ENCODE measurements around the gene GGA1. TPM values are rescaled to one million over a fixed set of nuclear protein-coding genes. Genes with fewer than 3 reads are reported as not detected.

GGA1 gene
- total and polyA plus RNA-seq, 9 of the 15 experiments (the other 6 are each of a cell fraction or from before 2014, with no cell fraction given), result 1.5 to 69.5 (median 31.6) TPM

DNA sequence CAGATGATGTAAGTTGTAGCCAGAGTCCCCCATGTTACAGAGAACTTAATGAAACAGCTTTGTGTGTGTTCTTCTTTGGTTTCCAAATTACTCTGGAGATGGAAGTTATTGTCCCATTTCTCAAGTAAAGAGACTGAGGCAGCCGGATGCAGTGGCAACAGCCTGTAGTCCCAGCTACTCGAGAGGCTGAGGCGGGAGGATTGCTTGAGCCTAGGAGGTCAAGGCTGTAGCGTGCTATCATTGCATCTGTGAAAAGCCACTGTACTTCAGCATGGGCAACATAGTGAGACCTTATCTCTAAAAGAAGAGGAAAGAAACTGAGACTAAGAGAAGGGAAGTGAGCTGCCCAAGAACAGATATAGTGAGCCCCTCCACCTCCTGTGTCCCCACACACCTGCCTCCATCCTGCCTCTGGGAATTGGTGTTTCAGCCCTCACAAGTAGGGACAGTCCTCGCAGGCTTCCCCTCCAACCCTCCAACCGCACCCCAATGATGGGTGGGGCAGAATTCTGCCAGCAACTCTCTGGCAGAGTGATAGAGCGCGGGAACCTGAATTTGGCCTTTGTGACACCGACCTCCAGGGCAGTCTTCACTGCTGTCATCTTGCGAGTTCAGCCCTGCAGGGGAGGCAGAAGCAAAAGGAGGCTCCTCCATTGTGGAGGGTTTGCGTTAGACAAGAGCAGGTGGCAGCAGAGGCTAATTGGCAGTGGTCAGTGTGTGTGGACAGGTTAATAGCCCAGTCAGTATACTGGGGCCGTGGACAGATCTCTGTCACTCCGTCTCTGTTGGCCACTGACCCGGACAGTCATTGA is 51.5 kb downstream of the GGA1 start (continued):
- TF ChIP-seq CXXC5 (CRISPR knock-in tag; IDR thresholded peaks at IDR 0.05), result no peak
- TF ChIP-seq NFIC (IDR thresholded peaks at IDR 0.05), result no peak

DNA sequence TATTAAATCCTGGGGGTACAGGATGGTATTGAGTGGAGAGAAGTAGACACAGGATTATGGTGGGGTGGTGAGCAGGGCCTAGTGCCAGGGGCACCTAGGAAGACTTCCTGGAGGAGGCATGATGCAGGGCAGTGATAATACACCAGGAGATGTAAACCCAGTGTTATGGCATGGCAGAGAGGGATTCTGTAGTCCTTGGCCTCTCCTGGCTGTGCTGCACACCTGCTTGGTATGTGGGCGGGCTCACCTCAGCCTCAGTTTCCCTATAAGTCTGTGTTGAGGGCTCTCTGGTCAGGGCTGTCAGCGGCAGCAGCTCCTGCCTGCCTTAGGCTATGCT is 52.0 kb downstream of the GGA1 start:
- intact Hi-C loops (cut with micrococcal nuclease) (loop anchor here (1.0 kb wide), 1 partner anchor 21 kb away; no protein-coding TSS in a partner anchor), in situ Hi-C loops (cut with MboI) (no loop called here)
- Histone ChIP-seq H4K20me1 (replicated peaks; ENCODE audit: control insufficient read depth, insufficient read depth, low read length) (peaks cover 17% of the 10 kb centered on the region), H2AFZ (ENCODE audit: low read depth, low read length) (no peak overlapping the region), H3K36me3 (ENCODE audit: control insufficient read depth, insufficient read depth, low read length) (peaks cover 46% of the 10 kb centered on the region; the same call in 2 of the 3 replicates), H3K4me1 (replicated peaks in 1 of 2; ENCODE audit: control insufficient read depth in 2 of 2, insufficient read depth in 2 of 2, low read length in 2 of 2) (peaks cover 20 to 31% of the 10 kb centered on the region in 2 experiments), H3K4me3 (peak overlapping the region; percentile 63), H3K9me1 (ENCODE audit: control insufficient read depth, insufficient read depth, low read length) (peaks cover 4% of the 10 kb centered on the region), H3K9me3 (replicated peaks; ENCODE audit: control insufficient read depth, insufficient read depth, low read depth, low read length) (no peaks in the 10 kb centered on the region), H3K79me2 (ENCODE audit: control insufficient read depth, insufficient read depth, low read length) (peaks cover 69% of the 10 kb centered on the region), H3K27me3 (ENCODE audit: control insufficient read depth in 2 of 2, insufficient read depth in 2 of 2, low read length in 2 of 2) (no peaks in the 10 kb centered on the region), H3K9ac (ENCODE audit: insufficient read depth in 1 of 2, low read depth in 2 of 2, low read length in 2 of 2) (peak overlapping the region; percentile 71 to 86; a peak in 3 of 4 replicates), H3K4me2 (ENCODE audit: insufficient read depth, low read length) (peak overlapping the region; percentile 92), H3K27ac (ENCODE audit: extremely low read depth, low read depth, low read length) (peak overlapping the region; percentile 66; the same call in 2 of the 3 replicates)
- no TSS peak for BruUV-seq (replicated peaks)
- FAIRE-seq (no peak), ATAC-seq (no peak), DNase-seq (ENCODE audit: extremely low read depth in 1 of 4, low spot score in 3 of 4) (no peak)
- POLR2A ChIA-PET, result interaction anchor here (0.8 to 1.7 kb wide), 4 partner anchors 11 to 99 kb away, joined by 3 to 11 read pairs (median 7); partner anchors contain the start of gene LGALS1
- CTCF ChIA-PET (ENCODE audit: low intra/inter-chr PET ratio), result interaction anchor here (1.3 kb wide), 1 partner anchor 21 kb away, joined by 9 read pairs; no protein-coding TSS in a partner anchor
- peak; percentile 81 for TF ChIP-seq BCOR (IDR thresholded peaks at IDR 0.05)
- TF ChIP-seq ZFP36 (IDR thresholded peaks at IDR 0.05; ENCODE audit: low read depth, low read length, partially characterized antibody), result peak; percentile 96
- peak; percentile 77; the same call in 1 of the 2 replicates for TF ChIP-seq ZNF436 (CRISPR knock-in tag; IDR thresholded peaks at IDR 0.05)
- peak in 1 of 2 experiments; percentile 32; a peak in 1 of 4 replicates for TF ChIP-seq KDM1A (IDR thresholded peaks at IDR 0.05)
- no peak for TF ChIP-seq NRF1 (conservative IDR thresholded peaks at IDR 0.05 in 1 of 2, IDR thresholded peaks at IDR 0.05 in 1 of 2)
- peak; percentile 75 for TF ChIP-seq RBM25 (IDR thresholded peaks at IDR 0.05; ENCODE audit: low read depth, low read length, severe bottlenecking)
- TF ChIP-seq, protein P1, sequence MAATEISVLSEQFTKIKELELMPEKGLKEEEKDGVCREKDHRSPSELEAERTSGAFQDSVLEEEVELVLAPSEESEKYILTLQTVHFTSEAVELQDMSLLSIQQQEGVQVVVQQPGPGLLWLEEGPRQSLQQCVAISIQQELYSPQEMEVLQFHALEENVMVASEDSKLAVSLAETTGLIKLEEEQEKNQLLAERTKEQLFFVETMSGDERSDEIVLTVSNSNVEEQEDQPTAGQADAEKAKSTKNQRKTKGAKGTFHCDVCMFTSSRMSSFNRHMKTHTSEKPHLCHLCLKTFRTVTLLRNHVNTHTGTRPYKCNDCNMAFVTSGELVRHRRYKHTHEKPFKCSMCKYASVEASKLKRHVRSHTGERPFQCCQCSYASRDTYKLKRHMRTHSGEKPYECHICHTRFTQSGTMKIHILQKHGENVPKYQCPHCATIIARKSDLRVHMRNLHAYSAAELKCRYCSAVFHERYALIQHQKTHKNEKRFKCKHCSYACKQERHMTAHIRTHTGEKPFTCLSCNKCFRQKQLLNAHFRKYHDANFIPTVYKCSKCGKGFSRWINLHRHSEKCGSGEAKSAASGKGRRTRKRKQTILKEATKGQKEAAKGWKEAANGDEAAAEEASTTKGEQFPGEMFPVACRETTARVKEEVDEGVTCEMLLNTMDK (IDR thresholded peaks at IDR 0.05; ENCODE audit: borderline replicate concordance, insufficient read depth, low read depth, low read length, poor library complexity, severe bottlenecking), result no peak
- whole genome bisulfite sequencing (ENCODE audit: insufficient coverage, low coverage, missing lambda C conversion rate), result 57% methylated on average over 1 of the region's 2 CpGs

Data from K562 (cell line).